Activated CD8-positive, alpha-beta memory T cell treated with anti-CD3 and anti-CD28 coated beads, Interleukin-2, amount 50 U/mL, for 1 hour (primary cell): Measurements from ENCODE around the gene RGS14.

Experiments
- DNase-seq: peaks from one replicate; pipeline ENCODE4 v3.0.0-alpha.2; 2020; ENCODE audit errors: extremely low read depth

The RGS14 gene

DNA sequence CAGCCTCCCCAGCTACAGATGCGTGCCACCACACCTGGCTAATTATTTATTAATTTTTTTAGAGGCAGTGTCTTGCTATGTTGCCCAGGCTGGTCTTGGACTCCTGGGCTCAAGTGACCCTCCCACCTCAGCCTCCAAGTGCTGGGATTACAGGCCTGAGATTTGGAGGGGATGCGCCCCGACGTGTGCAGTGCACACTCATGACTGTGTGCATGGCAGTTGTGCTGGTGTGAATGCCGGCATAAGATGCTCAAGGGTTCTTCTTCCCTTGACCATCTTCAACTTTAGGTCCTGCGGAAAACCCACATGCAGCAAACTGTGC is 23.0 kb downstream of the RGS14 start:
- DNase-seq: no peak

DNA sequence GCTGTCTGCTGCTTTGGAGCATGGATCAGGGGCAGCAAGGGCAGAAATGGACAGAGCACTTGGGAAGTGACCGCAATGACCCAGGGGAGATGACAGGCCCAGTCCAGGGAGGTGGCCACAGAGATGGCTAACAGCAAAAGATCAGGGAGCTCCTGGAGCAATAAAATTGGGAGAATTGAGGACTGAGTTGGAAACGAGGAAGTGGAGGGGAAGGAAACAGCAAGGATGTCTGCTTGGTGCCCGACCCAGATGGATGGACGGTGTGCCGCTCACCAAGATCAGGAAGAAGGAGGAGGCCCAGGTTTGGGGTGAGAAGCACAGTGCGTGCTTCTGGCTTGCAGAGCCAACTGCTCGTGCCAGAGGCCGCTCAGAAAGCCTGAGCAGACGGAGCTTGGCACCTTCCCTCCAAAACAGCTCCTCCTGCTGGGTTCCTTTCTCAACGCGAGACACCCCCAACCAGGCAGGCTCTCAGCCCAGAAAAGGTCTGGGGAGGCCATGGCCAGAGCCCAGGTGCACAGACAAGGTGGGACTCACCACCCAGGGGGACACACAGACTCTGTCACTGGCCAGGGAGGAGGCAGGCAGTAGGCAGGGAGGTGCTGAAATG is 24.8 kb downstream of the RGS14 start:
- DNase-seq: no peak

DNA sequence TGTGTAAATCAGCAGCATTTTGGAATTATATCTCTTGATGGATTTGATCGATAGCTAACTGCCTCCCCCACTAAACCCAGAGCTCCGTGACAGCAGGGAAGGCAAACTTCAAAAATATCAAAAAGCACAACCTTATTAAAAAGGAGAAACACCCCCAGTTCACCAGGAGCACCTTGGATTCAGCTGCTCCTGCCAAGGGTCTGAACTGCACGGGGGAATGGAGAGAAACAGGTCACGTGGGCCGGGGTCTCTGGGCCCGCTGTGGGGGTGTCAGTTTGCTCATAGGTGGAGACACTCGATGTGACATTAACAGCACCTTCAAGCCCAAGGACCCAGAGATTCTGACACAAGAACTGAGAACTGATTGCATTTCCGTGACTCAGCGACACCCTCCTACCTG is 25.5 kb downstream of the RGS14 start:
- no peak for DNase-seq

DNA sequence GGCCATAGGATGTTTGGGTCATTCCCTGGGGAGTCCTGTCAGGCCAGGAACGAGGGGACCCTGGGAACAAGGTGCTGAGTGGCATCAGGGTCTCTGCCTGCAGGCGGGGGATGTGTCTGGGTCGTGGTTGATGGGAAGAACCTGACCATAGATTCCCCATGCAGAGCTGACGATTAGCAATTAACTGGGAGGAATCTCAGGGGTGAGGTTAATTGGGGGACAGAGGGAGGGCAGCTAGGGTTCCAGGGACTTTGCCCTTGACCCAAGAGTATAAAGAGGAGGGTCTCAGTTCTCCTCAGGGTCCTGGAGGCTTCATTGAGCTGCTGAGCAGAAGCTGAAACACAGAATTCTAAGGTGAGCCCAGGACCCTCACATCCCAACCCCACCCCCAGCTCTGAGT is 26.4 kb downstream of the RGS14 start, which contains the start of gene SLC34A1:
Gene SLC34A1 (plus strand): TSS at position 301 of the 400 bp plus-strand sequence. CDS start 1,308 bp downstream, outside the sequence.
- DNase-seq: no peak

DNA sequence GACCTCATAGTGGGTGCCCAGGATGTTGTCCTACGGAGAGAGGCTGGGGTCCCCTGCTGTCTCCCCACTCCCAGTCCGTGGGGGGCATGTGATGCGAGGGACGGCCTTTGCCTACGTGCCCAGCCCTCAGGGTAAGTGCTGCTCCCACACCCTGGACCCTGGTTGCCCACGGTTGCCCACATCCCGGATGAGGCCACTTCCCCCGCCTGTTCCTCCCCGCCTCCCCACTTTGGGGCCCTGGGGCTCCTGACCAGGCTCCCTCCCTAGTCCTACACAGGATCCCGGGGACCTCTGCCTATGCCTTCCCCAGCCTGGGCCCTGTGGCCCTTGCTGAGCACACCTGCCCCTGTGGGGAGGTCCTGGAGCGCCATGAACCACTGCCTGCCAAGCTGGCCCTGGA is 28.0 kb downstream of the RGS14 start:
- DNase-seq: no peak

DNA sequence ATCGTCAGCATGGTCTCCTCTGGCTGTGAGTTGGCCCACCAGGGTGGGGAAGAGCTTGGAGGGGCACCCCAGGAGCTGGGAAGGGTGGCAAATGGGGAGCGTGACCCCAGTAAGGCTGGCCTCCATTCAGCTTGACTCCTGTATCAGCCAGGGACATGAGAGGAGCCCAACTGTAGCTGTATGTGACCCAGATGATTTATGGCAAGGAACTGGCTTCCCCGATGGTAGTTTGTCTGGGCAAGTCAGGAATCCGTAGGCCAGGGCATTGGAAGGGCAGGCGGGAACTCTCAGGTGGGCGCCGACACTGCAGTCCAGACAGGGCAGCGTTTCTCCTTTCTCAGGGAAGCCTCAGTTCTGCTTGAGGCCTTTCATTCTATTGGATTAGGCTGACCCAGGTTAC is 28.8 kb downstream of the RGS14 start:
- DNase-seq: no peak

DNA sequence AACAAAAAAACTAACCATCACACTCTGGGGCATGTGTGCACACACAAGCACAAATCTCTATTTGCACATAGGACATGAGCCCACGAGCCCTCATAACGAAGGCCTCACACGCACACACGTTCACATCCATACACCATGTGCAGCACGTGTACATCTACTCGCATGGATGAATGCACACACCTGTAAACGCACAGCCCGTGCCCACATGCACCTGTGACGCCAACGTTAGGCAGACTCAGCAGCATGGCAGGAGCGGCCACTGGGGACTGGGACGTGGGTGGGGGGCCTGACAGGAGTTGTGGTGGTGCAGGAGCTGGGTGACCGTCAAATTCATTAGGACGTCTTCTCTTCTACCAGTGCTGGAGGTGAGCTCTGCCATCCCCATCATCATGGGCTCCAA is 29.7 kb downstream of the RGS14 start:
- no peak for DNase-seq

DNA sequence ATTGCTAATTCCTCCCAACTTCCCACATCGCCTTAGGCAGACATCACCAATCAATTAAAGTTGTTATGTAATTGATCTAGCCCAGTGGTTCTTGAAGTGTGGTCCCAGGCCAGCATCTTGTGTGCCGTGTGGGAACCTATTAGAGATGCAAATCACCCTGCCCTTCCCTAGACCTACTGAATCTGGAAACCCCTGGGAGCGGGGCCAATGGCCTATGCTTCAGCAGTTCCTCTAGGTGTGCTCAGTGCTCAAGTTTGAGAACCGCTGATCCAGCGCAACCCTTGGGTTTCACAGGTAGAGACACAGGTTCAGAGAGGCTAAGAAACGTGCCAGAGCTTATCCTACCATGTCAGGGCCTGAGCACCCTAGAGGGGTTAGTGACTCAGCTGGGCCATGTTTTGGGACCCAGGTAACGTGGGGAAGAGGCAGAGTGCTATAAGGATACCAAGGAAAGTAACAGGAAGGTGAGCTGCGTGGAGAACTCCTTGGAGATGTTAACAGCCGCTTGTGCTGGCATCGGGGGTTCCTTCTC is 30.9 kb downstream of the RGS14 start:
- no peak for DNase-seq

DNA sequence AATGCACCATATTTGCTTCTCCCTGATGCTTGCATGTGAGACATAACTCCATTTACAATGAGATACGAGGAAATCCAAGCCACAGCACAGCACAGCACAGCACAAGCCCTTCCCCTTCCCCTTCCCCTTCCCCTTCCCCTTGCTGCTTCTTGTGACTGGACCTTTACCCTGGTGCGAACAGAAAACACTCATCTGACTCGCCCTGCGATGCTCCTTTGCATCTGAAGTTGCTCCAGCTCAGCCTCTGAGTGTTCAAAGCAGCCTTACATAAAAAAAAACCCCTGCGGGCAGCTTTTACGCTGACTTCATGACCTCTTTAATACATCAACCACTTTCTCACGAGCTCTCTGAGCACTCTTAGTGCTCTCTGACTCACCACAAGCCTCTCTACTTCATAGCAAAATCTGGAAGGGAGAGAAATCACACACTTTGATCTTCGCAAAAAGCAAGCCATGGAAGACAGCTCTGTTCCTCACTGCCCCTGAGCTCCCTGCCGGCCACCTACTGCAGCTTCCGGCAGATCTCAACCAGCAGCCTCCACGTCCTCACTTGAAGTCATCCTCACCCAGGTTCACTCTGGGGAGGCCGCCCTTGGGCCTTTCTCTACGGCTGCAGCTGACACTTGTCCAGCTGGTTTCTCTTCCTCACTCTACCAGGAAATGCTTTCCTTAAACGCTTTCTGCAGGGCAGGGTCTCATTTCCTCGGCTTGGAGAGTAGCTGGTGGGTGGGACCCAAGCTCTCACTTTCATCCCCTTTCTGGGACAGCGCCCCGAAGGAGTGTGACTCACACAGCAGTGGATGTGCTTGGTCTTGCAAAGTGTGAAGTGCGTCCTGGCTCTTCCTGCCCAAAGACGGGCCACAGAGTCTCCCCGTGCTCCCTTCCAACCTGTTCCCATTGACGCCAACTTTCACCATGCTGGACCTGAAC is 31.8 kb downstream of the RGS14 start:
- DNase-seq: no peak

DNA sequence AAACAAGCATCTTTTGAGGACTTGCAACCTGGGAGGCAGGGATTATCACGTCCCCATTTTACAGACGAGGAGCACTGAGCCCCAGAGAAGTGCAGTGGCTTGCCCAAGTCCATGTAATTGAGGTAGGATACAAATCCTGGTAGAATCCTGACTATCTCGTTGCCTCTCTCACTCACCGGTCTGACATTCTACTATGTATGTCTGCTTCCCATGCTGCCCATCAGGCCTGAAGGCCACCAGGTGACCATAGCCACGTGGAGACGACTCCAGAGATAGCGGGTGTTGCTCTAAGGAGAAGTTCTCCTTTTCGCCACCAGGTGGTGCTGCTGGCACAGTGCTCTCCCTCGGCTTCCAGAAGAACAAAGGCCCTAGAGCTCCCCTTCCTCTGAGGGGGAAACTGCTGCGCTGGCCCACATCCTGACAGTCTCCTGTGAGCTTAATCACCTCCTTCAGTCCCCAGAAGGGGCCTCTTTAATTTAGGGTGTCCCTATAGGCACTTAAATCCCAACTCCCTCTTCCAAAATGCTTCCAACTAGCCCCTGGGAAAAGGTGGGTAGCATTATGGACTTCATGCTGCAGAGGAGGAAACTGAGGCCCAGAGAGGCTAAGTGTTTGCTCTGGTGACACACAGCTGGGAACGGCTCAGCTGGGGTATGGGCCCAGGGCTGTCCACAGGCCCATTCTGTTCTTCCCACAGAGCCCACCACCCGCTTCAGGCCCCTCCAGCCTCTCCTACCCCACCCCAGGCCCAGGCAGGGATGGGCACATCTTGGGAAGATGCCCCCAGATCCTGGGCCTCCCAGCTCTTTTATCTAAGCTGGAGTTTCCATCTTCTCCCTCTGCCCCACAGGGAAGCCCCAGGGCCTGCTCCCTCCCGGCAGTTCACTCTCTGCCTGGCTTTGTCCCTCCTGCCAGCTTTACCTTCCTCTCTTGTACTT is 32.9 kb downstream of the RGS14 start:
- peak; percentile 67 for DNase-seq

DNA sequence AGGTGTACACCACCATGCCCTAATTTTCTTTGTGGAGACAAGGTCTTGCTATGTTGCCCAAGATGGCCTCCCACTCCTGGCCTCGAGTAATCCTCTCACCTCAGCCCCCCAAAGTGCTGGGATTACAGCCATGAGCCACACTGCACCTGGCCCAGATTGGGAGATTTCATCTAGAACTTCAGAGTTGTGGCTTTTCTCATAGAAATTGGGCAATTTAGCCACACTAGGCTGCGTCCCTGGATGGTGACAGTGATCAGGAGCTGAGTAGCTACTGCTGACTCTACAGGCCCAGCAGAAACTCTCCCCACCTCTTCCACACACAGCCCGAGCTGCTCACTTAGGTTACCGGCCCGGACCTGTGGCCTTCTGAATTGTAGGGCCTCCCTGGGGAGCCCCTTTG is 35.0 kb downstream of the RGS14 start:
- no peak for DNase-seq

DNA sequence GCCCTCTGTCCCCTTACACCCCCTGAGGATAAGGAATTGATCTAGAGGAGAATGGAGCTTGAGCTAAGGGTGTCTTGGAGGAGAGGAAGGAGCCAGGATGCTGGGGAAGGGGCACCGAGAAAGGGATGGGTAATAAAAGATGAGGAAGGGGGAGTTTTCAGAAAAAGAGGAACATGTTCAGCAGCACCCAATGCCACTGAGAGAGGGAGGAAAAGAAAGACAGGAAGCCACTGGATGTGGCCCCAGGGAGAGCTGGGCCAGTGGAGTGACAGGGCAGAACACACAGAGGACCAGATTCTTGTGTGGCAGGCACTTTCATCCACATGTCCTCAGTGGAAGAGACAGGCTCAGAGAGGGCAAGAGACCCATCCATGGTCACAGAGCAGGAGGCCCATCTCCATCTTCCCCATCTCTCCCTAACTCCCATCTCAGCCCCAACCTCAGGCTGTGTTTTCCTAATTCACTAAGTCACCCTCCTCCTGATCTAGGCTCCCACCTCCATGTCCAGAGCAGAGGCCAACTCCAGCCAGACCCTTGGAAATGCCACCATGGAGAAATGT is 35.6 kb downstream of the RGS14 start:
- DNase-seq: no peak

DNA sequence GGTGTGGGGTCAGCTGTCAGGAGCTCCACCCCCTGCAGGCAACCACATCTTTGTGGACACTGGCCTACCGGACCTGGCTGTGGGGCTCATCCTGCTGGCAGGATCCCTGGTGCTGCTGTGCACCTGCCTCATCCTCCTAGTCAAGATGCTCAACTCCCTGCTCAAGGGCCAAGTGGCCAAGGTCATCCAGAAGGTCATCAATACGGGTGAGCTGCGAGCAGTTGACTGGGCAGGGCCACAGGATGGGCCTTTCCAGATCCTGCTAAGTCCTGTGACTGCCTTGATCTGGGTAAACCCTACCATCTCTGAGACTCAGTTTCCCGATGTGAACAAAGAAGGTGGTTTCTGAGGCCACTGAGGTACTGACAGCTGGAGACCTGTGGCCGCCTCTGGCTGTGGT is 36.3 kb downstream of the RGS14 start:
- no peak for DNase-seq

DNA sequence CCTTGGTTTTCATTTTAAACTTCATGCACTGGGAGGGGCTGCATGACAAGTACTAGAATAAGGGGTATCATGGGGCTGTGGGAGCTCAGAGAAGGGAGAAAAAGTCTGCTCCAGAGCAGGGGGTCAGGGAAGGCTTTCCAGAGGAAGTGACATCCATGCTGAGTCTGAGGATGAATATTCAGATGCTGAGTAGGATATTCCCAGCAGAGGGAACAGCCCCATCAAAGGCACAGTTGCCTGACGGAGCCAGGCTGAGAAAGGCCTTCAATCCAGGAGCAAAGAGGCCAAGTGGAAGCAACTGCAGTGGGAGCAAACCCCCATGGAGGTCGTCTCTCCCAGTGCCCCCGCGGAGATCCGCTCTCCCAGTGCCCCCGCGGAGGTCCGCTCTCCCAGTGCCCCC is 38.4 kb downstream of the RGS14 start:
- DNase-seq: no peak

DNA sequence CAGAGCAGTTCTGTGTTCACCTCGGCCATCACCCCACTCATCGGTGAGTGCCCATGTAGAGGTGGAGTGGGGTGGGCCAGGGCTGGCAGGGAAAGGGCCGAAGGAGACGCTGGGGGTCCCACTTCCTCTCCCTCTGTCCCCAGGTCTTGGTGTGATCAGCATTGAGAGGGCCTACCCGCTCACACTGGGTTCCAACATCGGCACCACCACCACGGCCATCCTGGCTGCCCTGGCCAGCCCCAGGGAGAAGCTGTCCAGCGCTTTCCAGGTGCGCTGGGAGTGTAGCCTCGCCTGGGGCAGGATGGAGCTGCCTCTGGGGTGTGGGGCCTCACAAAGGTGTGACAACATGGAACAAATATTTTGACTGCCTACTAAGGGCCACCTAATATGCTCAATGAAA is 39.1 kb downstream of the RGS14 start:
- no peak for DNase-seq

DNA sequence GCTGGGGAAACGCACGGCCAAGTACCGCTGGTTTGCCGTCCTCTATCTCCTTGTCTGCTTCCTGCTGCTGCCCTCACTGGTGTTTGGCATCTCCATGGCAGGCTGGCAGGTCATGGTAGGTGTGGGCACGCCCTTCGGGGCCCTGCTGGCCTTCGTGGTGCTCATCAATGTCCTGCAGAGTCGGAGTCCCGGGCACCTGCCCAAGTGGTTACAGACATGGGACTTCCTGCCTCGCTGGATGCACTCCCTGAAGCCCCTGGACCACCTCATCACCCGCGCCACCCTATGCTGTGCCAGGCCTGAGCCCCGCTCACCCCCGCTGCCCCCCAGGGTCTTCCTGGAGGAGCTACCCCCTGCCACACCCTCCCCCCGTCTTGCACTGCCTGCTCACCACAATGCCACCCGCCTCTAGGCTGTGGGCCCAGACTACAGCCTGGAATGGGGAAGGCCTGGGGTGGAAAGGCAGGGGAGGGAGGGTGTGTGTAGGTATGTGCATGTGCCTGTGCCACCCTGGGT is 40.2 kb downstream of the RGS14 start:
- no peak for DNase-seq

DNA sequence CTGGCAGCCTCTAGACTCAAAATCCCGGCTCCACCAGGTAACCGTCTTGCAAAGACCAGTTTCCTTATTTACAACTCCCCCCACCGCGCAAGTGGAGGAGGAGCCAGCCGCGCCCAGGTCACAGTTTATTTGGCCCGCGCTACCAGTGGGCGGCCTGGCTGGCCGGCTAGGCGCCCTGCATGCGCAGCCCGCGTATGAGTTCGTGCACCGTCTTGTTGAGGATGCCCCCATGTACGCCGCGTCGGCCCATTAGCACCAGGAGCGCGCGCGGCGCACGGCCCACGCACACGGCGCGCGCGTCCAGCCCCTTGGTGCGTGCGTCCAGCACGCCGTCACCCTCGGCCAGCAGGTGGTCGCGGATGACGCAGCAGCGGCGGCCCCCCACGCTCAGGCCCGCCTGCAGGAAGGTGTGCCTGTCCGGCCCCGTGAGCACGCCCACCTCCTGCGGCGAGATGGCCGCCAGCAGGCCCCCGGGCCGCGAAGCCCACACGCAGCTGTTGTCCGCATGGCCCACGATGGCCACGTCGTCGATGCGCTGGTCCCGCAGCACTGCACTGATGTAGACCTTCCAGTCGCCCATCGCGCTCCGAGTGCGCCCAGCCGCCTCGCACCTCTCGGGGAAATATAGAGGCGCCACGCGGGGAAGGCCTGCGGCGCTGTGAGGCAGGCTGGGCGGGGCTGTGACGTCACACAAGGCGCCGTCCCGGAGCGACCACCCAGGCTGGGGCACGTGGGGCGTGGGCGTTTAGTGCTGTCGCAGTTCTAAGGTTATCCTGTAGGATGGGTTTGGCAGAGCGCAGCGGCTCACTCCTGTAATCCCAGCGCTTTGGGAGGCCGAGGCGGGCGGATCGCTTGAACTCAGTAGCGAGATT is 42.5 kb downstream of the RGS14 start, which contains the start of gene PFN3:
Gene PFN3 (minus strand): TSS at position 665 of the 872 bp plus-strand sequence. CDS start 85 bp downstream, at position 580.
- DNase-seq: no peak

DNA sequence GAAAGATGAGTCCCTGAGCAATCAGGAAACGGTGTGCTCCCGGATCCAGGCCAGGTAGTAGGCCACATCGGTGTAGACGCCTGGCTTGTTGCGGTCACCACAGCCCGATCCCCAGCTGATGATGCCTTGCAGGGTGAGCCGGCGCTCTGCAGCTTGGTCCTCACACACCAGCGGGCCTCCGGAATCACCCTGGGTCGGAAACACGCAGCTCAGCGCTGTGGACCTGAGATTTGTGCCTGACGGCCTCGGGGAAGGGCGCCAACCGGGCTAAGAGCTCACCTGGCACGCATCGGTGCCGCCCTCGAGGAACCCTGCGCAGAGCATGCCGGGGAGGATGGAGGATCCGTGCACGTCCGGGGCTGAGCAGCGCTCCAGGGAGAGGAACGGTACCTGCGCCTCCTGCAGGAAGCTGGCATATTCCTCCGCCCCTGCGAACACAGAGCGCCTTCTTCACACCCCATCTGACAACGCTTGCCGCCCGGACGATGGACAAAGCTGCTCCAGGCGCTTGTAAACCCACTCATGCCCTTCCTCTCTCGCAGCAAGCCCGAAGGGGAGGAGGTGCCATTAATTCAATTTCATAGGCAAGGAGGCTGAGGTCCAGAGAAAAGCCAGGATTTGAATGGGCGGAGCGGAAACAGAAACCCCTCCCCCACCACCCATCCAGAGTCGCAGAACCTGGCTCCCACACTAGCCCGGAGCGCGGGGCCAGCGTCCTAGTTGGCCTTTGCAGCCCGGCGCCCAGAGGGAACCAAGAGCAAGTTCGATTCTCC is 44.7 kb downstream of the RGS14 start:
- no peak for DNase-seq

DNA sequence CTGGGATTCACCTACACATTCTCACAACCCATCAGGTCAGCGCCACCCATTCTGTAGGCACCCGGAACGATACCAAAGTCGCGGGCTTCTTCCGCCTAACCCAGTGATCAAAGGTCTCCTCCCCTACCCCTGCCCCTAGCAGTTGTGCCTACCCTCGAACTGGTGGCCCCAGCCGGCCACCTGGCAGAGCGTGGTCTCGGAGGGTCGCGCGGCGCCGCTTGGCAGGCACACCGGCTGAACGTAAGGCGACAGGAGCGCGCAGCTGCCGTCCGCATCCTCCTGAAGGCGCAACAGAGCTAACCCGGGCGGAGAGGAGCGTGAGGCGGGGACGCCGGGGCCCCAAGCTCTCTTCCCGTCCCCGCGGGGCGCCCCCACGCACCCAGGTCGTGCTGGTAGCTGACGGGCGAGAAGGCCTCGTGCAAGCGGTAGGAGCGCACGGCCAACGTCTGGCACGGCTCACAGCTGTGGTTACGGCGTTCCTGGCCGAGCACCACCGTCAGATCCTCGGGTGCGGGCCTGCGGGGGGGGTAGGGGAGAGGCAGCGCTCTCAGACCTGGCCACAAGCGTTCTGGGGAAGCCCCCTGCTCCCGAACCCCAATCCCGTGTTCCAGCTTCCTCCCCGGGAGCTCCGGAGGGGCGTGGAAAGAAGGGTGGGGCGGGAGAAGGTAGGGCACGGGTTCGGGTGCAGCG is 45.5 kb downstream of the RGS14 start:
- no peak for DNase-seq
